ENCODE results near the gene BICRAL.
A peak's percentile ranks its signal among the peaks of the same experiment; 100 is the strongest.
"Not testable (repeated sequence)": the region's sequence is repeated elsewhere in the genome, so short reads cannot be mapped to it uniquely, and the experiment has no call there.

Gene BICRAL

GRCh38 chr6:42762950-42763349 is 18.9 kb upstream of the BICRAL start:
- no peak for DNase-seq

GRCh38 chr6:42764911-42765648 is 16.8 kb upstream of the BICRAL start:
- DNase-seq, result no peak

GRCh38 chr6:42766163-42766670 is 15.6 kb upstream of the BICRAL start:
- DNase-seq, result no peak

- DNase-seq, result no peak
Measured at GRCh38 chr6:42769051-42769450, 12.8 kb upstream of the BICRAL start.

- DNase-seq, result no peak
Measured at GRCh38 chr6:42769836-42770235, 12.0 kb upstream of the BICRAL start.

- no peak for DNase-seq
Measured at GRCh38 chr6:42771741-42772100, 10.1 kb upstream of the BICRAL start.

- DNase-seq, result no peak
Measured at GRCh38 chr6:42774201-42774600, 7.7 kb upstream of the BICRAL start.

GRCh38 chr6:42774821-42775487 is 6.9 kb upstream of the BICRAL start:
- DNase-seq, result not testable (repeated sequence)

GRCh38 chr6:42777126-42777822 is 4.6 kb upstream of the BICRAL start:
- no peak for DNase-seq

- no peak for DNase-seq
Measured at GRCh38 chr6:42778122-42778521, 3.7 kb upstream of the BICRAL start.

- no peak for DNase-seq
Measured at GRCh38 chr6:42779521-42779920, 2.3 kb upstream of the BICRAL start.

- DNase-seq, result no peak
Measured at GRCh38 chr6:42781546-42781795, 381 bp upstream of the BICRAL start.

GRCh38 chr6:42782689-42783176 is 881 bp downstream of the BICRAL start:
- DNase-seq, result peak; percentile 95

- peak; percentile 69 for DNase-seq
Measured at GRCh38 chr6:42783177-42783875, 1.5 kb downstream of the BICRAL start.

- DNase-seq, result peak; percentile 48
Measured at GRCh38 chr6:42783876-42784642, 2.2 kb downstream of the BICRAL start.

GRCh38 chr6:42784717-42785498 is 3.1 kb downstream of the BICRAL start:
- DNase-seq, result no peak

GRCh38 chr6:42786525-42786985 is 4.7 kb downstream of the BICRAL start:
- DNase-seq, result no peak

GRCh38 chr6:42787063-42787472 is 5.2 kb downstream of the BICRAL start:
- no peak for DNase-seq

- no peak for DNase-seq
Measured at GRCh38 chr6:42788671-42789070, 6.8 kb downstream of the BICRAL start.

- DNase-seq, result no peak
Measured at GRCh38 chr6:42790549-42791181, 8.8 kb downstream of the BICRAL start.

- DNase-seq, result peak; percentile 82
Measured at GRCh38 chr6:42791706-42792320, 10.0 kb downstream of the BICRAL start.

Data from NCI-H748 treated with DMSO at 0.1 percent for 48 hours (cell line).